Stromal cell of bone marrow (primary cell): Measurements from ENCODE around the gene BCDIN3D.
"Not testable (repeated sequence)": the region's sequence is repeated elsewhere in the genome, so short reads cannot be mapped to it uniquely, and the experiment has no call there.

ENCODE experiments used
- DNase-seq: peaks from one replicate; pipeline ENCODE4 v3.0.0-alpha.2; 2012; ENCODE audit warnings: low read depth

BCDIN3D gene

GRCh38 chr12:49842519-49843352, at the start of gene BCDIN3D:
BCDIN3D (minus strand) TSS chr12:49843106; CDS start chr12:49843087, 19 bp downstream.
- DNase-seq = peak; percentile 85

- DNase-seq = no peak
Measured at GRCh38 chr12:49892084-49892731, 49.3 kb upstream of the BCDIN3D start.

GRCh38 chr12:49891476-49891875, 48.6 kb upstream of the BCDIN3D start:
- no peak for DNase-seq

- no peak for DNase-seq
Measured at GRCh38 chr12:49891012-49891411, 48.1 kb upstream of the BCDIN3D start.

- no peak for DNase-seq
Measured at GRCh38 chr12:49890096-49890461, 47.2 kb upstream of the BCDIN3D start.

- DNase-seq = no peak
Measured at GRCh38 chr12:49889361-49890095, 46.6 kb upstream of the BCDIN3D start.

- no peak for DNase-seq
Measured at GRCh38 chr12:49888461-49889151, 45.7 kb upstream of the BCDIN3D start.

- no peak for DNase-seq
Measured at GRCh38 chr12:49887536-49888401, 44.9 kb upstream of the BCDIN3D start.

- DNase-seq = no peak
Measured at GRCh38 chr12:49887091-49887490, 44.2 kb upstream of the BCDIN3D start.

GRCh38 chr12:49885663-49886461, 43.0 kb upstream of the BCDIN3D start:
- no peak for DNase-seq

GRCh38 chr12:49885118-49885517, 42.2 kb upstream of the BCDIN3D start:
- DNase-seq = no peak

GRCh38 chr12:49882851-49883464, 40.1 kb upstream of the BCDIN3D start:
- no peak for DNase-seq

GRCh38 chr12:49882248-49882850, 39.4 kb upstream of the BCDIN3D start:
- DNase-seq = no peak

GRCh38 chr12:49881415-49882247, 38.7 kb upstream of the BCDIN3D start:
- no peak for DNase-seq

GRCh38 chr12:49880756-49881414, 38.0 kb upstream of the BCDIN3D start:
- DNase-seq = no peak

GRCh38 chr12:49879065-49879464, 36.2 kb upstream of the BCDIN3D start:
- DNase-seq = not testable (repeated sequence)

- DNase-seq = no peak
Measured at GRCh38 chr12:49878021-49878420, 35.1 kb upstream of the BCDIN3D start.

- DNase-seq = no peak
Measured at GRCh38 chr12:49877066-49877465, 34.2 kb upstream of the BCDIN3D start.
